ENCODE data around the gene DAAM2.

DNA sequence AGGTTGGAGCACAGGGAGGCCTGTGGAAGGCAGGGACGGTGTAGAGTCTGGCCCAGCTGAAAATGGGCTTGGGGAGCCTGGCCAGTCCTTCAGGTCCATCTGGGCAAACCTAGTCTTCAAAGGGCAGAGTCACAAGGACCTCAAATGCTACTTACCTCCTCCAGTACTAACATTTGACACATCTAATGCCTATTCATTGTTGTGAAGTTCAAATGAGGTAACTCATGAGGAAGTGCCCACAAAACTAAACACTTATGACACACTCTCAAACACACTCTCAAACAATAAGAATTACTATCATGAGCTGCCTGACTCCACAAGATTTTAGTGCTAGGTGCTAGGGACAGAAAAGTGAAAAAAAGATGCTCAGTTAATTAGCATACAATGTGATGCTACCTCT, 27.1 kb downstream of the DAAM2 start:
- TF ChIP-seq, protein P1, sequence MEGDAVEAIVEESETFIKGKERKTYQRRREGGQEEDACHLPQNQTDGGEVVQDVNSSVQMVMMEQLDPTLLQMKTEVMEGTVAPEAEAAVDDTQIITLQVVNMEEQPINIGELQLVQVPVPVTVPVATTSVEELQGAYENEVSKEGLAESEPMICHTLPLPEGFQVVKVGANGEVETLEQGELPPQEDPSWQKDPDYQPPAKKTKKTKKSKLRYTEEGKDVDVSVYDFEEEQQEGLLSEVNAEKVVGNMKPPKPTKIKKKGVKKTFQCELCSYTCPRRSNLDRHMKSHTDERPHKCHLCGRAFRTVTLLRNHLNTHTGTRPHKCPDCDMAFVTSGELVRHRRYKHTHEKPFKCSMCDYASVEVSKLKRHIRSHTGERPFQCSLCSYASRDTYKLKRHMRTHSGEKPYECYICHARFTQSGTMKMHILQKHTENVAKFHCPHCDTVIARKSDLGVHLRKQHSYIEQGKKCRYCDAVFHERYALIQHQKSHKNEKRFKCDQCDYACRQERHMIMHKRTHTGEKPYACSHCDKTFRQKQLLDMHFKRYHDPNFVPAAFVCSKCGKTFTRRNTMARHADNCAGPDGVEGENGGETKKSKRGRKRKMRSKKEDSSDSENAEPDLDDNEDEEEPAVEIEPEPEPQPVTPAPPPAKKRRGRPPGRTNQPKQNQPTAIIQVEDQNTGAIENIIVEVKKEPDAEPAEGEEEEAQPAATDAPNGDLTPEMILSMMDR (IDR thresholded peaks at IDR 0.05 in 4 of 5, conservative IDR thresholded peaks at IDR 0.05 in 1 of 5) = no peak
- no peak for TF ChIP-seq POLR2A (IDR thresholded peaks at IDR 0.05)

Measured in gastrocnemius medialis (tissue), 4 donors.